Tibial nerve (tissue), 4 donors: ENCODE results near the gene U2AF1L4. TPM values are rescaled to one million over a fixed set of nuclear protein-coding genes. Genes with fewer than 3 reads are reported as not detected.

ENCODE experiments used
- DNase-seq, 2 donors: peaks; one replicate each; pipeline ENCODE4 v3.0.0-alpha.2; 2019; ENCODE audit warnings: low spot score in 2 of 2
- H3K27ac ChIP-seq, 4 donors: fragments of 200-600 bp; sonication (generic) in 3 of 4; one replicate each; pipeline ENCODE4 v1.5.1; 2017 to 2019; ENCODE audit warnings: mild to moderate bottlenecking in 1 of 4
- H3K27me3 ChIP-seq, 2 donors: fragments of 200-600 bp; sonication (generic) in 1 of 2; one replicate each; pipeline versions ENCODE4 v1.5.1 to v1.6.0; 2017 to 2019
- H3K36me3 ChIP-seq, 3 donors: fragments of 200-600 bp; sonication (generic); one replicate each; pipeline ENCODE4 v1.5.1; 2018 to 2019
- H3K4me1 ChIP-seq, 4 donors: fragments of 200-600 bp; sonication (generic) in 3 of 4; one replicate each; pipeline ENCODE4 v1.5.1; 2017 to 2019
- H3K4me3 ChIP-seq, 4 donors: fragments of 200-600 bp; sonication (generic) in 3 of 4; one replicate each; pipeline ENCODE4 v1.5.1; 2017 to 2019; ENCODE audit warnings: mild to moderate bottlenecking in 1 of 4, moderate library complexity in 1 of 4
- H3K9me3 ChIP-seq, 4 donors: fragments of 200-600 bp; sonication (generic) in 3 of 4; one replicate each; pipeline ENCODE4 v1.5.1; 2017 to 2019
- CTCF ChIP-seq, 5 experiments: fragments of 200-600 bp in 3 of 5; fragments of 450-650 bp in 2 of 5; sonication (generic) in 3 of 5; IDR thresholded peaks; one replicate each; pipeline ENCODE4 v1.5.1; 2016 to 2019; ENCODE audit warnings: antibody characterized with exemption in 5 of 5, mild to moderate bottlenecking in 3 of 5, moderate library complexity in 2 of 5
- EP300 ChIP-seq, 2 donors: sonication (generic); formaldehyde crosslinking; IDR thresholded peaks; one replicate each; pipeline ENCODE4 v1.6.1; 2017; ENCODE audit warnings: antibody characterized with exemption in 2 of 2, mild to moderate bottlenecking in 1 of 2
- POLR2A ChIP-seq, 2 donors: fragments of 450-650 bp; IDR thresholded peaks; one replicate each; pipeline ENCODE4 v1.6.1; 2017; ENCODE audit warnings: antibody characterized with exemption in 2 of 2, mild to moderate bottlenecking in 2 of 2, moderate library complexity in 2 of 2
- WGBS, 2 donors: methylation state at CpG; one replicate each; pipeline ENCODE4 v1.1.5; 2018; 5-methylcytosine and 5-hydroxymethylcytosine counted together
- total RNA-seq, 4 donors: library from RNA; depleted of rRNA; stranded (reverse); fragments of >200 nt; gene quantifications; one replicate each; pipeline ENCODE4 v1.1.0, GENCODE V29; 2016

Gene U2AF1L4
- total RNA-seq, 4 donors from 2014 or later: 17.8 to 51.1 (median 43.2) TPM

- peak; percentile 87 to 93 for DNase-seq
- Histone ChIP-seq H3K9me3 (no peaks in the 10 kb centered on the region), H3K4me3 (peak overlapping the region; percentile 44 to 76 (median 62)), H3K4me1 (peaks cover 0 to 16% (median 3%) of the 10 kb centered on the region in 4 donors), H3K27ac (peak overlapping the region in 2 of 4 donors; percentile 26 to 74), H3K36me3 (no peaks in the 10 kb centered on the region), H3K27me3 (no peaks in the 10 kb centered on the region)
- TF ChIP-seq CTCF (IDR thresholded peaks at IDR 0.05) (peak in 2 of 5 experiments; percentile 7 to 16), POLR2A (IDR thresholded peaks at IDR 0.05) (peak in 1 of 2 donors; percentile 25), EP300 (IDR thresholded peaks at IDR 0.05) (peak; percentile 15 to 62)
- WGBS, 2 donors: 0 to 2% methylated on average over 37 to 48 of the region's 50 CpGs
Measured at GRCh38 chr19:35702223-35703012, 42.8 kb downstream of the U2AF1L4 start.

- Histone ChIP-seq H3K4me3 (no peak overlapping the region), H3K36me3 (no peaks in the 10 kb centered on the region), H3K27ac (no peak overlapping the region), H3K4me1 (peaks cover 0 to 3% (median 0%) of the 10 kb centered on the region in 4 donors), H3K9me3 (no peaks in the 10 kb centered on the region), H3K27me3 (no peaks in the 10 kb centered on the region)
- 73 to 87% methylated on average over 4 of the region's 4 CpGs for WGBS, 2 donors
- TF ChIP-seq EP300 (IDR thresholded peaks at IDR 0.05) (no peak), POLR2A (IDR thresholded peaks at IDR 0.05) (no peak), CTCF (IDR thresholded peaks at IDR 0.05) (no peak)
- DNase-seq: no peak
Measured at GRCh38 chr19:35696835-35697234, 48.4 kb downstream of the U2AF1L4 start.

GRCh38 chr19:35695895-35696422, 49.3 kb downstream of the U2AF1L4 start:
- Histone ChIP-seq H3K27ac (no peak overlapping the region), H3K4me3 (no peak overlapping the region), H3K27me3 (no peaks in the 10 kb centered on the region), H3K36me3 (no peaks in the 10 kb centered on the region), H3K9me3 (no peaks in the 10 kb centered on the region), H3K4me1 (no peaks in the 10 kb centered on the region)
- no peak for TF ChIP-seq POLR2A (IDR thresholded peaks at IDR 0.05)
- no peak for TF ChIP-seq CTCF (IDR thresholded peaks at IDR 0.05)
- TF ChIP-seq EP300 (IDR thresholded peaks at IDR 0.05): no peak
- WGBS, 2 donors: 85 to 87% methylated on average over 2 of the region's 2 CpGs
- DNase-seq: no peak

GRCh38 chr19:35693835-35694599, 51.2 kb downstream of the U2AF1L4 start:
- DNase-seq: peak; percentile 71 to 91
- TF ChIP-seq POLR2A (IDR thresholded peaks at IDR 0.05) (no peak), EP300 (IDR thresholded peaks at IDR 0.05) (peak in 1 of 2 donors; percentile 50), CTCF (IDR thresholded peaks at IDR 0.05) (peak; percentile 92 to 96 (median 94))
- Histone ChIP-seq H3K27me3 (no peaks in the 10 kb centered on the region), H3K9me3 (no peaks in the 10 kb centered on the region), H3K4me1 (no peaks in the 10 kb centered on the region), H3K36me3 (no peaks in the 10 kb centered on the region), H3K27ac (no peak overlapping the region), H3K4me3 (no peak overlapping the region)
- 25 to 30% methylated on average over 8 of the region's 8 CpGs for WGBS, 2 donors
